Tibial nerve (tissue), 4 donors: ENCODE results near the gene PNPLA1. TPM values are rescaled to one million over a fixed set of nuclear protein-coding genes. Genes with fewer than 3 reads are reported as not detected.

Source experiments
- DNase-seq, 2 donors: peaks; one replicate each; pipeline ENCODE4 v3.0.0-alpha.2; 2019; ENCODE audit warnings: low spot score in 2 of 2
- H3K27ac ChIP-seq, 4 donors: fragments of 200-600 bp; sonication (generic) in 3 of 4; one replicate each; pipeline ENCODE4 v1.5.1; 2017 to 2019; ENCODE audit warnings: mild to moderate bottlenecking in 1 of 4
- H3K27me3 ChIP-seq, 2 donors: fragments of 200-600 bp; sonication (generic) in 1 of 2; one replicate each; pipeline versions ENCODE4 v1.5.1 to v1.6.0; 2017 to 2019
- H3K36me3 ChIP-seq, 3 donors: fragments of 200-600 bp; sonication (generic); one replicate each; pipeline ENCODE4 v1.5.1; 2018 to 2019
- H3K4me1 ChIP-seq, 4 donors: fragments of 200-600 bp; sonication (generic) in 3 of 4; one replicate each; pipeline ENCODE4 v1.5.1; 2017 to 2019
- H3K4me3 ChIP-seq, 4 donors: fragments of 200-600 bp; sonication (generic) in 3 of 4; one replicate each; pipeline ENCODE4 v1.5.1; 2017 to 2019; ENCODE audit warnings: mild to moderate bottlenecking in 1 of 4, moderate library complexity in 1 of 4
- H3K9me3 ChIP-seq, 4 donors: fragments of 200-600 bp; sonication (generic) in 3 of 4; one replicate each; pipeline ENCODE4 v1.5.1; 2017 to 2019
- CTCF ChIP-seq, 5 experiments: fragments of 200-600 bp in 3 of 5; fragments of 450-650 bp in 2 of 5; sonication (generic) in 3 of 5; IDR thresholded peaks; one replicate each; pipeline ENCODE4 v1.5.1; 2016 to 2019; ENCODE audit warnings: antibody characterized with exemption in 5 of 5, mild to moderate bottlenecking in 3 of 5, moderate library complexity in 2 of 5
- EP300 ChIP-seq, 2 donors: sonication (generic); formaldehyde crosslinking; IDR thresholded peaks; one replicate each; pipeline ENCODE4 v1.6.1; 2017; ENCODE audit warnings: antibody characterized with exemption in 2 of 2, mild to moderate bottlenecking in 1 of 2
- POLR2A ChIP-seq, 2 donors: fragments of 450-650 bp; IDR thresholded peaks; one replicate each; pipeline ENCODE4 v1.6.1; 2017; ENCODE audit warnings: antibody characterized with exemption in 2 of 2, mild to moderate bottlenecking in 2 of 2, moderate library complexity in 2 of 2
- WGBS, 2 donors: methylation state at CpG; one replicate each; pipeline ENCODE4 v1.1.5; 2018; 5-methylcytosine and 5-hydroxymethylcytosine counted together
- total RNA-seq, 4 donors: library from RNA; depleted of rRNA; stranded (reverse); fragments of >200 nt; gene quantifications; one replicate each; pipeline ENCODE4 v1.1.0, GENCODE V29; 2016

Gene PNPLA1
- total RNA-seq, 4 donors from 2014 or later, result 0.21 to 0.30 TPM; not detected in 2

- WGBS, 2 donors, result 84 to 91% methylated on average over 11 of the region's 11 CpGs
- DNase-seq, result no peak
- TF ChIP-seq CTCF (IDR thresholded peaks at IDR 0.05), result no peak
- TF ChIP-seq POLR2A (IDR thresholded peaks at IDR 0.05), result no peak
- TF ChIP-seq EP300 (IDR thresholded peaks at IDR 0.05), result no peak
- no peak overlapping the region for H3K4me3 ChIP-seq
- no peak overlapping the region for H3K27ac ChIP-seq
- H3K27me3 ChIP-seq, result no peaks in the 10 kb centered on the region
- H3K36me3 ChIP-seq, result no peaks in the 10 kb centered on the region
- peaks cover 0 to 20% (median 7%) of the 10 kb centered on the region in 4 donors for H3K4me1 ChIP-seq
- no peaks in the 10 kb centered on the region for H3K9me3 ChIP-seq
These were observed 36.0 kb downstream of the PNPLA1 start for GRCh38 chr6:36305885-36306284.

- no peak for DNase-seq
- no peak overlapping the region for H3K4me3 ChIP-seq
- peaks cover 0 to 17% (median 5%) of the 10 kb centered on the region in 4 donors for H3K4me1 ChIP-seq
- no peaks in the 10 kb centered on the region for H3K27me3 ChIP-seq
- TF ChIP-seq CTCF (IDR thresholded peaks at IDR 0.05) (no peak), EP300 (IDR thresholded peaks at IDR 0.05) (no peak), POLR2A (IDR thresholded peaks at IDR 0.05) (no peak)
- no peak overlapping the region for H3K27ac ChIP-seq
- WGBS, 2 donors, result 84 to 85% methylated on average over 7 of the region's 7 CpGs
- H3K9me3 ChIP-seq, result no peaks in the 10 kb centered on the region
- no peaks in the 10 kb centered on the region for H3K36me3 ChIP-seq
These were observed 36.5 kb downstream of the PNPLA1 start for GRCh38 chr6:36306375-36306774.

GRCh38 chr6:36308514-36308913 lies 38.7 kb downstream of the PNPLA1 start:
- TF ChIP-seq EP300 (IDR thresholded peaks at IDR 0.05), result no peak
- TF ChIP-seq CTCF (IDR thresholded peaks at IDR 0.05), result no peak
- no peak for TF ChIP-seq POLR2A (IDR thresholded peaks at IDR 0.05)
- no peaks in the 10 kb centered on the region for H3K27me3 ChIP-seq
- 93 to 97% methylated on average over 5 of the region's 5 CpGs for WGBS, 2 donors

GRCh38 chr6:36309203-36309602 lies 39.3 kb downstream of the PNPLA1 start:
- WGBS, 2 donors, result 63 to 80% methylated on average over 7 of the region's 7 CpGs
- no peaks in the 10 kb centered on the region for H3K27me3 ChIP-seq
- no peak overlapping the region for H3K4me3 ChIP-seq

More at GRCh38 chr6:36308514-36308913, 38.7 kb downstream of the PNPLA1 start:
- Histone ChIP-seq H3K27ac (no peak overlapping the region), H3K4me1 (peaks cover 0 to 6% (median 2%) of the 10 kb centered on the region in 4 donors), H3K9me3 (no peaks in the 10 kb centered on the region), H3K4me3 (no peak overlapping the region), H3K36me3 (no peaks in the 10 kb centered on the region)
- DNase-seq, result no peak

GRCh38 chr6:36309900-36310299 lies 40.0 kb downstream of the PNPLA1 start:
- Histone ChIP-seq H3K36me3 (no peaks in the 10 kb centered on the region), H3K9me3 (no peaks in the 10 kb centered on the region), H3K4me3 (no peak overlapping the region), H3K4me1 (peaks cover 0 to 6% (median 2%) of the 10 kb centered on the region in 4 donors), H3K27ac (no peak overlapping the region), H3K27me3 (no peaks in the 10 kb centered on the region)
- no peak for TF ChIP-seq EP300 (IDR thresholded peaks at IDR 0.05)
- TF ChIP-seq CTCF (IDR thresholded peaks at IDR 0.05), result no peak
- no peak for TF ChIP-seq POLR2A (IDR thresholded peaks at IDR 0.05)
- WGBS, 2 donors, result 68 to 85% methylated on average over 2 of the region's 2 CpGs
- no peak for DNase-seq

More at GRCh38 chr6:36309203-36309602, 39.3 kb downstream of the PNPLA1 start:
- DNase-seq, result no peak
- H3K36me3 ChIP-seq, result no peaks in the 10 kb centered on the region
- peaks cover 0 to 6% (median 2%) of the 10 kb centered on the region in 4 donors for H3K4me1 ChIP-seq
- no peaks in the 10 kb centered on the region for H3K9me3 ChIP-seq
- no peak for TF ChIP-seq EP300 (IDR thresholded peaks at IDR 0.05)
- no peak for TF ChIP-seq CTCF (IDR thresholded peaks at IDR 0.05)
- no peak for TF ChIP-seq POLR2A (IDR thresholded peaks at IDR 0.05)
- no peak overlapping the region for H3K27ac ChIP-seq
